Liver (tissue), 9 donors: ENCODE data around the gene TGFB1I1. TPM values are rescaled to one million over a fixed set of nuclear protein-coding genes. Genes with fewer than 3 reads are reported as not detected.

ENCODE experiments used
- DNase-seq: peaks from one replicate; pipeline ENCODE4 v3.0.0-alpha.2; 2017; ENCODE audit warnings: low spot score
- H3K27ac ChIP-seq, 2 donors: one replicate each; pipeline ENCODE4 v1.7.0; 2013; ENCODE audit warnings: inconsistent platforms in 2 of 2, low read length in 2 of 2, control low read depth in 1 of 2, low read depth in 1 of 2, mild to moderate bottlenecking in 1 of 2
- H3K27me3 ChIP-seq, 4 donors: one replicate each; pipeline versions ENCODE4 v1.6.1 to v1.7.0; 2013; ENCODE audit warnings: low read length in 3 of 4, inconsistent platforms in 1 of 4, mild to moderate bottlenecking in 1 of 4, moderate library complexity in 1 of 4; ENCODE audit not compliant: control insufficient read depth in 4 of 4, insufficient read depth in 4 of 4
- H3K36me3 ChIP-seq, 4 donors: one replicate each; pipeline versions ENCODE4 v1.6.1 to v1.7.0; 2013; ENCODE audit warnings: low read length in 3 of 4, mild to moderate bottlenecking in 3 of 4, low read depth in 1 of 4, moderate library complexity in 1 of 4; ENCODE audit not compliant: control insufficient read depth in 4 of 4, insufficient read depth in 3 of 4
- H3K4me1 ChIP-seq, 4 donors: one replicate each; pipeline versions ENCODE4 v1.6.1 to v1.7.0; 2013; ENCODE audit warnings: low read length in 3 of 4, mild to moderate bottlenecking in 3 of 4, moderate library complexity in 1 of 4; ENCODE audit not compliant: control insufficient read depth in 4 of 4, insufficient read depth in 4 of 4
- H3K4me3 ChIP-seq, 3 donors: one replicate each; pipeline versions ENCODE4 v1.6.1 to v1.7.0; 2013; ENCODE audit warnings: low read length in 3 of 3, control low read depth in 1 of 3, low read depth in 1 of 3, mild to moderate bottlenecking in 1 of 3
- H3K9ac ChIP-seq, 2 donors: one replicate each; pipeline ENCODE4 v1.7.0; 2013; ENCODE audit warnings: low read length in 2 of 2, mild to moderate bottlenecking in 2 of 2, moderate library complexity in 2 of 2, control low read depth in 1 of 2, low read depth in 1 of 2
- H3K9me3 ChIP-seq, 4 donors: one replicate each; pipeline versions ENCODE4 v1.6.1 to v1.7.0; 2013; ENCODE audit warnings: low read length in 3 of 4; ENCODE audit not compliant: control insufficient read depth in 4 of 4
- ATF3 ChIP-seq: IDR thresholded peaks from 2 replicates; pipeline ENCODE4 v1.6.1; 2016; ENCODE audit warnings: antibody characterized with exemption
- CTCF ChIP-seq: fragments of 150-350 bp; IDR thresholded peaks from 2 replicates; pipeline ENCODE4 v1.5.1; 2017; ENCODE audit warnings: improper control_type of control experiment, low read depth, low read length; ENCODE audit not compliant: missing input control
- EGR1 ChIP-seq, 2 donors: IDR thresholded peaks; 2 replicates each; pipeline ENCODE4 v1.6.1; 2016 to 2018; ENCODE audit warnings: antibody characterized with exemption in 2 of 2, low read depth in 2 of 2
- FOXA1 ChIP-seq: IDR thresholded peaks from 2 replicates; pipeline ENCODE4 v1.6.1; 2016; ENCODE audit warnings: antibody characterized with exemption
- FOXA2 ChIP-seq: IDR thresholded peaks from 2 replicates; pipeline ENCODE4 v1.6.1; 2016; ENCODE audit warnings: antibody characterized with exemption
- GABPA ChIP-seq, 2 donors: IDR thresholded peaks in 1 of 2; conservative IDR thresholded peaks in 1 of 2; 2 replicates each; pipeline ENCODE4 v1.6.1; 2016; ENCODE audit warnings: antibody characterized with exemption in 2 of 2, mild to moderate bottlenecking in 1 of 2, moderate library complexity in 1 of 2
- HNF4A ChIP-seq, 2 donors: conservative IDR thresholded peaks; 2 replicates each; pipeline ENCODE4 v1.6.1; 2016; ENCODE audit warnings: antibody characterized with exemption in 2 of 2, mild to moderate bottlenecking in 2 of 2
- JUND ChIP-seq, 2 donors: IDR thresholded peaks; 2 replicates each; pipeline ENCODE4 v1.6.1; 2016; ENCODE audit warnings: antibody characterized with exemption in 2 of 2
- MAX ChIP-seq: IDR thresholded peaks from 2 replicates; pipeline ENCODE4 v1.6.1; 2016; ENCODE audit warnings: antibody characterized with exemption
- NR2F2 ChIP-seq: IDR thresholded peaks from 2 replicates; pipeline ENCODE4 v1.6.1; 2016; ENCODE audit warnings: antibody characterized with exemption
- RAD21 ChIP-seq, 2 donors: IDR thresholded peaks; 2 replicates each; pipeline ENCODE4 v1.6.1; 2016; ENCODE audit warnings: antibody characterized with exemption in 2 of 2, mild to moderate bottlenecking in 2 of 2
- REST ChIP-seq: IDR thresholded peaks from 2 replicates; pipeline ENCODE4 v1.6.1; 2016; ENCODE audit warnings: antibody characterized with exemption, mild to moderate bottlenecking
- SP1 ChIP-seq: IDR thresholded peaks from 2 replicates; pipeline ENCODE4 v1.6.1; 2018; ENCODE audit warnings: antibody characterized with exemption, mild to moderate bottlenecking
- TAF1 ChIP-seq: conservative IDR thresholded peaks from 2 replicates; pipeline ENCODE4 v1.6.1; 2016; ENCODE audit warnings: antibody characterized with exemption, mild to moderate bottlenecking
- YY1 ChIP-seq: IDR thresholded peaks from 2 replicates; pipeline ENCODE4 v1.6.1; 2016; ENCODE audit warnings: antibody characterized with exemption, mild to moderate bottlenecking
- ZBTB33 ChIP-seq: IDR thresholded peaks from 2 replicates; pipeline ENCODE4 v1.6.1; 2016; ENCODE audit warnings: antibody characterized with exemption
- WGBS: extraction: QIAGEN DNeasy Blood & Tissue Kit; methylation state at CpG from one replicate; pipeline ENCODE4 v1.1.7; 2013; 5-methylcytosine and 5-hydroxymethylcytosine counted together
- polyA plus RNA-seq, 2 donors: library from polyadenylated mRNA; stranded (reverse) in 1 of 2; unstranded in 1 of 2; fragments of 200-250 nt in 1 of 2; fragments of >200 nt in 1 of 2; fragmentation: Nextera tagmentation in 1 of 2; extraction: Ambion mirVana in 1 of 2; gene quantifications; one replicate each; pipeline versions ENCODE4 v1.2.1 to v1.2.3, GENCODE V29; 2013 to 2015
- total RNA-seq, 2 donors: library from RNA; depleted of rRNA; stranded (reverse); fragments of >200 nt; gene quantifications; one replicate each; pipeline ENCODE4 v1.2.3, GENCODE V29; 2014
- donor health status: healthy.
- donor health status: healthy.
- donor health status: healthy.
- donor health status: healthy.
- donor health status: healthy.

TGFB1I1 gene
- total and polyA plus RNA-seq, 4 donors = 4.2 to 8.3 (median 5.8) TPM

- no peak for DNase-seq
- Histone ChIP-seq H3K27me3 (no peaks in the 10 kb centered on the region), H3K36me3 (no peaks in the 10 kb centered on the region), H3K4me3 (no peak overlapping the region), H3K4me1 (no peaks in the 10 kb centered on the region), H3K27ac (no peak overlapping the region), H3K9ac (no peak overlapping the region), H3K9me3 (no peaks in the 10 kb centered on the region)
- 97% methylated on average over 47 of the region's 47 CpGs for WGBS
- TF ChIP-seq ZBTB33 (no peak), ATF3 (no peak), MAX (no peak), CTCF (no peak), JUND (IDR thresholded peaks at IDR 0.05) (no peak), YY1 (no peak), SP1 (no peak), FOXA1 (no peak), FOXA2 (no peak), NR2F2 (no peak), EGR1 (IDR thresholded peaks at IDR 0.05; ENCODE audit: low read depth in 2 of 2) (no peak), RAD21 (IDR thresholded peaks at IDR 0.05) (no peak), REST (no peak), TAF1 (no peak), GABPA (IDR thresholded peaks at IDR 0.05 in 1 of 2, conservative IDR thresholded peaks at IDR 0.05 in 1 of 2) (no peak), HNF4A (conservative IDR thresholded peaks at IDR 0.05) (no peak)
Measured at GRCh38 chr16:31435341-31436220, 36.4 kb upstream of the TGFB1I1 start.
